BLaER1 (cell line): ENCODE data around the gene SRD5A1.

Source experiments
- H3K27ac ChIP-seq: shearing (Covaris generic); formaldehyde crosslinking; 2 replicates; pipeline ENCODE4 v1.8.1; 2022
- H3K27me3 ChIP-seq: shearing (Covaris generic); formaldehyde crosslinking; 2 replicates; pipeline ENCODE4 v1.8.1; 2022
- H3K36me3 ChIP-seq: shearing (Covaris generic); formaldehyde crosslinking; 2 replicates; pipeline ENCODE4 v1.8.1; 2022
- H3K4me1 ChIP-seq: shearing (Covaris generic); formaldehyde crosslinking; 2 replicates; pipeline ENCODE4 v1.8.1; 2022
- H3K4me2 ChIP-seq: shearing (Covaris generic); formaldehyde crosslinking; 2 replicates; pipeline ENCODE4 v1.8.1; 2022
- H3K4me3 ChIP-seq: shearing (Covaris generic); formaldehyde crosslinking; 2 replicates; pipeline ENCODE4 v1.8.1; 2022
- H3K9ac ChIP-seq: shearing (Covaris generic); formaldehyde crosslinking; 2 replicates; pipeline ENCODE4 v1.8.1; 2022
- H3K9me3 ChIP-seq: shearing (Covaris generic); formaldehyde crosslinking; 2 replicates; pipeline ENCODE4 v1.8.1; 2022
- H4K20me1 ChIP-seq: shearing (Covaris generic); formaldehyde crosslinking; 2 replicates; pipeline ENCODE4 v1.8.1; 2022
- Cebpa-rat ChIP-seq: shearing (Covaris generic); IDR thresholded peaks from 2 replicates; pipeline ENCODE4 v1.8.1; 2022

Gene SRD5A1

GRCh38 chr5:6675784-6676491 is 42.7 kb downstream of the SRD5A1 start:
- peaks cover 4% of the 10 kb centered on the region for H3K4me1 ChIP-seq
- no peaks in the 10 kb centered on the region for H4K20me1 ChIP-seq
- H3K4me2 ChIP-seq: no peak overlapping the region
- no peak overlapping the region for H3K9ac ChIP-seq
- no peaks in the 10 kb centered on the region for H3K27me3 ChIP-seq
- H3K27ac ChIP-seq: no peak overlapping the region
- H3K36me3 ChIP-seq: 0 out of 2 replicates have a peak, but pooled peaks cover 6% of the 10 kb centered on the region
- no peaks in the 10 kb centered on the region for H3K9me3 ChIP-seq
- no peak for TF ChIP-seq Cebpa-rat
- no peak overlapping the region for H3K4me3 ChIP-seq

- Histone ChIP-seq H3K36me3 (0 out of 2 replicates have a peak, but pooled peaks cover 6% of the 10 kb centered on the region), H3K9me3 (no peaks in the 10 kb centered on the region), H3K27me3 (no peaks in the 10 kb centered on the region), H3K9ac (no peak overlapping the region), H3K4me1 (peaks cover 4% of the 10 kb centered on the region), H3K4me2 (no peak overlapping the region), H3K27ac (no peak overlapping the region), H4K20me1 (no peaks in the 10 kb centered on the region), H3K4me3 (no peak overlapping the region)
- no peak for TF ChIP-seq Cebpa-rat
Observed at GRCh38 chr5:6676702-6677101, 43.5 kb downstream of the SRD5A1 start.

GRCh38 chr5:6678385-6678784 is 45.1 kb downstream of the SRD5A1 start:
- no peak for TF ChIP-seq Cebpa-rat
- Histone ChIP-seq H3K27me3 (no peaks in the 10 kb centered on the region), H3K9me3 (no peaks in the 10 kb centered on the region), H3K36me3 (0 out of 2 replicates have a peak, but pooled peaks cover 1% of the 10 kb centered on the region), H3K4me2 (no peak overlapping the region), H3K9ac (no peak overlapping the region), H4K20me1 (no peaks in the 10 kb centered on the region), H3K4me3 (no peak overlapping the region), H3K27ac (no peak overlapping the region), H3K4me1 (peaks cover 4% of the 10 kb centered on the region)

GRCh38 chr5:6680922-6681321 is 47.7 kb downstream of the SRD5A1 start:
- H3K4me3 ChIP-seq: no peak overlapping the region
- no peaks in the 10 kb centered on the region for H4K20me1 ChIP-seq
- H3K9me3 ChIP-seq: no peaks in the 10 kb centered on the region
- H3K9ac ChIP-seq: no peak overlapping the region
- no peak overlapping the region for H3K27ac ChIP-seq
- no peaks in the 10 kb centered on the region for H3K36me3 ChIP-seq
- no peaks in the 10 kb centered on the region; the same call in 1 of the 2 replicates for H3K27me3 ChIP-seq
- no peaks in the 10 kb centered on the region for H3K4me1 ChIP-seq
- H3K4me2 ChIP-seq: no peak overlapping the region
- no peak for TF ChIP-seq Cebpa-rat

- no peak for TF ChIP-seq Cebpa-rat
- Histone ChIP-seq H3K27ac (no peak overlapping the region), H3K27me3 (no peaks in the 10 kb centered on the region; the same call in 1 of the 2 replicates), H3K36me3 (no peaks in the 10 kb centered on the region), H4K20me1 (no peaks in the 10 kb centered on the region), H3K9me3 (no peaks in the 10 kb centered on the region), H3K9ac (no peak overlapping the region), H3K4me2 (no peak overlapping the region), H3K4me3 (no peak overlapping the region), H3K4me1 (no peaks in the 10 kb centered on the region)
Observed at GRCh38 chr5:6681682-6682081, 48.4 kb downstream of the SRD5A1 start.

- Histone ChIP-seq H3K27ac (no peak overlapping the region), H3K9me3 (no peaks in the 10 kb centered on the region), H4K20me1 (no peaks in the 10 kb centered on the region), H3K36me3 (no peaks in the 10 kb centered on the region), H3K4me2 (no peak overlapping the region), H3K27me3 (no peaks in the 10 kb centered on the region; the same call in 1 of the 2 replicates), H3K4me1 (no peaks in the 10 kb centered on the region), H3K4me3 (no peak overlapping the region), H3K9ac (no peak overlapping the region)
- no peak for TF ChIP-seq Cebpa-rat
Observed at GRCh38 chr5:6682239-6682638, 49.0 kb downstream of the SRD5A1 start.

GRCh38 chr5:6683241-6683640 is 50.0 kb downstream of the SRD5A1 start:
- no peaks in the 10 kb centered on the region for H3K4me1 ChIP-seq
- no peaks in the 10 kb centered on the region for H3K36me3 ChIP-seq
- no peaks in the 10 kb centered on the region for H3K9me3 ChIP-seq
- no peak for TF ChIP-seq Cebpa-rat
- no peak overlapping the region for H3K9ac ChIP-seq
- no peak overlapping the region for H3K4me2 ChIP-seq
- H3K27ac ChIP-seq: no peak overlapping the region
- H3K4me3 ChIP-seq: no peak overlapping the region
- no peaks in the 10 kb centered on the region; the same call in 1 of the 2 replicates for H3K27me3 ChIP-seq
- no peaks in the 10 kb centered on the region for H4K20me1 ChIP-seq

GRCh38 chr5:6684075-6684474 is 50.8 kb downstream of the SRD5A1 start:
- Histone ChIP-seq H3K4me3 (no peak overlapping the region), H4K20me1 (no peaks in the 10 kb centered on the region), H3K9me3 (no peaks in the 10 kb centered on the region), H3K4me1 (no peaks in the 10 kb centered on the region), H3K9ac (no peak overlapping the region), H3K36me3 (no peaks in the 10 kb centered on the region), H3K27ac (no peak overlapping the region), H3K4me2 (no peak overlapping the region), H3K27me3 (no peaks in the 10 kb centered on the region; the same call in 1 of the 2 replicates)
- no peak for TF ChIP-seq Cebpa-rat

GRCh38 chr5:6686501-6686900 is 53.3 kb downstream of the SRD5A1 start:
- Histone ChIP-seq H3K4me3 (no peak overlapping the region), H3K27me3 (no peaks in the 10 kb centered on the region; the same call in 1 of the 2 replicates), H3K36me3 (no peaks in the 10 kb centered on the region), H3K4me1 (no peaks in the 10 kb centered on the region), H3K4me2 (no peak overlapping the region), H4K20me1 (no peaks in the 10 kb centered on the region), H3K9ac (no peak overlapping the region), H3K9me3 (no peaks in the 10 kb centered on the region), H3K27ac (no peak overlapping the region)
- no peak for TF ChIP-seq Cebpa-rat

- H3K4me1 ChIP-seq: no peaks in the 10 kb centered on the region
- H3K4me3 ChIP-seq: no peak overlapping the region
- TF ChIP-seq Cebpa-rat: no peak
- no peak overlapping the region for H3K27ac ChIP-seq
- H3K36me3 ChIP-seq: no peaks in the 10 kb centered on the region
- H3K4me2 ChIP-seq: no peak overlapping the region
- no peak overlapping the region for H3K9ac ChIP-seq
- H3K9me3 ChIP-seq: no peaks in the 10 kb centered on the region
- H4K20me1 ChIP-seq: no peaks in the 10 kb centered on the region
- H3K27me3 ChIP-seq: no peaks in the 10 kb centered on the region; the same call in 1 of the 2 replicates
Observed at GRCh38 chr5:6686915-6687409, 53.7 kb downstream of the SRD5A1 start.
